Muscle of leg (tissue), 16 donors: Measurements from ENCODE around the gene TAS2R20. TPM values are rescaled to one million over a fixed set of nuclear protein-coding genes. Genes with fewer than 3 reads are reported as not detected.
"Not testable (repeated sequence)": the region's sequence is repeated elsewhere in the genome, so short reads cannot be mapped to it uniquely, and the experiment has no call there.

Experiments
- DNase-seq: peaks from one replicate; pipeline ENCODE4 v3.0.0; 2013
- H3K27ac ChIP-seq: one replicate; pipeline ENCODE4 v1.5.1; 2013; ENCODE audit warnings: mild to moderate bottlenecking, low read length, control low read depth
- H3K27me3 ChIP-seq: one replicate; pipeline ENCODE4 v1.6.1; 2013; ENCODE audit warnings: low read length; ENCODE audit not compliant: control insufficient read depth, insufficient read depth
- H3K36me3 ChIP-seq: one replicate; pipeline ENCODE4 v1.6.1; 2013; ENCODE audit warnings: low read length; ENCODE audit not compliant: control insufficient read depth, insufficient read depth
- H3K4me1 ChIP-seq: one replicate; pipeline ENCODE4 v1.6.1; 2013; ENCODE audit warnings: low read length; ENCODE audit not compliant: control insufficient read depth, insufficient read depth
- H3K4me3 ChIP-seq: one replicate; pipeline ENCODE4 v1.5.1; 2013; ENCODE audit warnings: low read length, control low read depth
- H3K9me3 ChIP-seq: replicated peaks from 2 replicates; pipeline ENCODE4 v1.6.1; 2013; ENCODE audit warnings: low read depth, low read length; ENCODE audit not compliant: control insufficient read depth
- WGBS: methylation state at CpG from one replicate; pipeline ENCODE4 v1.1.5; 2013; ENCODE audit warnings: missing lambda C conversion rate; ENCODE audit not compliant: insufficient coverage; 5-methylcytosine and 5-hydroxymethylcytosine counted together
- long read RNA-seq, 11 donors: transcript quantifications; one replicate each; lab custom pipeline, GENCODE V29; 2026
- polyA plus RNA-seq, 8 donors: library from polyadenylated mRNA; unstranded; fragments of 120-200 nt; gene quantifications; one replicate each; pipeline versions ENCODE4 v1.2.1 to v1.2.3, GENCODE V29; 2013; ENCODE audit warnings: inconsistent platforms in 1 of 8, low replicate concordance in 1 of 8; ENCODE audit not compliant: insufficient read length in 8 of 8, insufficient read depth in 1 of 8
- total RNA-seq: library from RNA; stranded (reverse); fragments of 120-200 nt; gene quantifications from one replicate; pipeline ENCODE4 v1.2.4, GENCODE V29; 2013

The TAS2R20 gene, protein sequence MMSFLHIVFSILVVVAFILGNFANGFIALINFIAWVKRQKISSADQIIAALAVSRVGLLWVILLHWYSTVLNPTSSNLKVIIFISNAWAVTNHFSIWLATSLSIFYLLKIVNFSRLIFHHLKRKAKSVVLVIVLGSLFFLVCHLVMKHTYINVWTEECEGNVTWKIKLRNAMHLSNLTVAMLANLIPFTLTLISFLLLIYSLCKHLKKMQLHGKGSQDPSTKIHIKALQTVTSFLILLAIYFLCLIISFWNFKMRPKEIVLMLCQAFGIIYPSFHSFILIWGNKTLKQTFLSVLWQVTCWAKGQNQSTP
- total RNA-seq, result 2.5 TPM
- 1 to 10 TPM in 3 of 8 donors, under 1 TPM in 5; 0.51 to 2.5 (median 0.91) TPM for polyA plus RNA-seq
- long read RNA-seq, donor 1, result 0 reads
- long read RNA-seq, donor 2, result 0 reads
- long read RNA-seq, donor 3, result 0 reads
- long read RNA-seq, donor 4, partial matches to known transcripts, result 0 of 1 reads
- long read RNA-seq, donor 4, other reads (novel, unspliced or antisense), result 0 of 1 reads
- long read RNA-seq, donor 5, result 0 reads
- long read RNA-seq, donor 6, partial matches to known transcripts, result 0 of 1 reads
- long read RNA-seq, donor 6, other reads (novel, unspliced or antisense), result 0 of 1 reads
- long read RNA-seq, donor 7, result 0 reads
- long read RNA-seq, donor 8, result 0 reads
- long read RNA-seq, donor 9, partial matches to known transcripts, result 0 of 1 reads
- long read RNA-seq, donor 9, other reads (novel, unspliced or antisense), result 0 of 1 reads
- long read RNA-seq, donor 10, partial matches to known transcripts, result 0 of 1 reads
- long read RNA-seq, donor 10, other reads (novel, unspliced or antisense), result 0 of 1 reads
- long read RNA-seq, donor 11, partial matches to known transcripts, result 0 of 2 reads
- long read RNA-seq, donor 11, other reads (novel, unspliced or antisense), result 0 of 2 reads

DNA sequence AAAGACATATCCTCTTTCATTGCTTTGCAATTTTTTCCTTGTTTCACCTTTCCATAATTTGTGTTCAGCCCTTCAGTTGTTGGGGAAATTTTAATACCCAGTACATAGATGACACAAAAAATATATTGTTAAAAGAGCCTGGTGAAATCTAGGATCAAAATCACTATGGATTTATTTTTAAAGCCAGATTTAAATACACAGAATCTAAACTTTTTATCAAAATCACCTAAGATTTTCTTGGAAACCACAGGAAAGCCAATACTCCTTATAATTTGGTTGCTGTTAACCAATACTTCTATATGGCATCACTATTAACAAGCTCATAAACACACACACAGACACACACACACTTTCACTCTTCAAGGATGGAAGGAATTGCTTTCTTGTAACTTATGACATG is at the start of gene TAS2R20:
Gene TAS2R20, minus strand, starts transcription at position 101 of the 400 bp plus-strand sequence. CDS start 429 bp downstream, outside the sequence.
- Histone ChIP-seq H3K9me3 (peaks cover 5% of the 10 kb centered on the region), H3K4me3 (no peak within 1 kb of the TSS), H3K36me3 (peaks cover 8% of the 10 kb centered on the region), H3K4me1 (no peaks in the 10 kb centered on the region), H3K27ac (no peak within 1 kb of the TSS), H3K27me3 (no peaks in the 10 kb centered on the region)
- DNase-seq, result no peak

DNA sequence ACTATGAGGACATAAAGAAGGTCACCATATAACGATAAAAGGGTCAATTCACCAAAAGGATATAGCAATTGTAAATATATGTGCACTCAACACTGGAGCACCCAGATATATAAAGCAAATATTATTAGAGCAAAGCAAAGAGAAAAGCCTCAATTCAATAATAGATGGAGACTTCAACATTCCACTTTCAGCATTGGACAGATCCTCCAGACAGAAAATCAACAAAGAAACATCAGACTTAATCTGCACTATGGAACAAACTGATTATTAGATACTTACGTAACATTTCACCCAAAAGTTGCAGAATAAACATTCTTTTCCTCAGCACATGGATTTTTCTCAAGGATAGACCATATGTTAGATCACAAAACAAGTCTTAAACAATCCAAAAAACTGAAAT is 43.3 kb upstream of the TAS2R20 start:
- H3K4me1 ChIP-seq, result not testable (repeated sequence)
- WGBS, result 71% methylated on average over 1 of the region's 2 CpGs

DNA sequence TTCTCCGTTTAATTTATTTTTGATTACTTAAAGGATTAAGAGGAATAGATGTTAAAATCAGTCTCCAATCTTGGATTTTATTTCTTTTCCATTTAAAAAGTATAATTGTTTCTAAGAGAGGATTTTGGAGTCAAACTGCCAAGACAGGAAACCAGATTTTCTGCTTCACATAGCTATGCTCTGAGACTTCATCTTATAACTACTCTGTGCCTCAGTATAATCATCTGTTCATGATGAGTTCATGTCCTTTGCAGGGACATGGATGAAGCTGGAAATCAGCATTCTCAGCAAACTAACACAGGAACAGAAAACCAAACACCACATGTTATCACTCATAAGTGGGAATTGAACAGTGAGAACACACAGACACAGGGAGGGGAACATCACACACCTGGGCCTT is 42.1 kb upstream of the TAS2R20 start:
- Histone ChIP-seq H3K9me3 (peaks cover 2% of the 10 kb centered on the region), H3K36me3 (no peaks in the 10 kb centered on the region), H3K27ac (no peak overlapping the region), H3K4me3 (no peak overlapping the region), H3K4me1 (no peaks in the 10 kb centered on the region), H3K27me3 (no peaks in the 10 kb centered on the region)
- no CpG with 5 or more reads among the region's 1 CpG for WGBS
- no peak for DNase-seq

More for the DNA sequence above, 43.3 kb upstream of the TAS2R20 start:
- not testable (repeated sequence) for DNase-seq, H3K36me3 ChIP-seq, H3K27ac ChIP-seq, H3K4me3 ChIP-seq, H3K9me3 ChIP-seq, H3K27me3 ChIP-seq

DNA sequence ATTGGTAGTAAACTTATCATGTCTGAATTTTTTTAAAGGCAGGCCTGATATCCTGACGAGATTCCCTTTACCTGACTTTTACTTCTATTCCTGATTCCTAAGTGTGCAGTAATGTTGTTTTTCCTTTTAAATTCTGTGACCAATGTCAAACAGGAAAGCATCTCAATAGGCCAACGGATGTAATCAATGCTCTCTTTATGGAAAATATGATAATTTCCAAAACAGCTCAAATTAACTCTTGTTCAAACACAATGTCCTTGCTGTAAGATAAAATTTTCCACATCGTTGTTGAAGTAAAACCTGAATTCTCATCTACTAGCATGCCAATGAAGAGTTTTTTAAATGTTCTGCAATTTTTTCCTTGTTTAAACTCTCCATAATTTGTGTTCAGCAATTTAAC is 41.1 kb upstream of the TAS2R20 start:
- no peaks in the 10 kb centered on the region for H3K4me1 ChIP-seq
- H3K4me3 ChIP-seq, result no peak overlapping the region
- H3K27me3 ChIP-seq, result no peaks in the 10 kb centered on the region
- H3K9me3 ChIP-seq, result peaks cover 2% of the 10 kb centered on the region
- no peak for DNase-seq
- no peak overlapping the region for H3K27ac ChIP-seq
- H3K36me3 ChIP-seq, result no peaks in the 10 kb centered on the region
- WGBS, result no CpG with 5 or more reads among the region's 3 CpGs

DNA sequence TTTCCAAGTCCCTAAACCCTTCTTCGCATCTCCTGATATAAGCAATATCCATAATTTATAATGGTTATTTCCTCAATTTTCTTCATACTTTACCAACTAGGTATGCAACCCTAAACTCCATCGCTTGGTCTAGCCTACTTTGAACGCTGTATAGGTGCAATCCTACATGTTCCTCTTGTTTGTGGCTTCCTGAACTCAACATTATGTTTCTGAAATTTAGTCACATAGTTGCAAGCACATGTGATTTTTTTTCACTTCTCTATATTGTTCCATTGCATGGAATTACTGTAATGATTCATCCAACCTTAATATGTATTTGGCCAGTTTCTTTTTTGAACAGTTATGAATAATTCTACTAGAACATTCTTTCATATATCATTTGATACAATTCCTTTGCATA is 35.9 kb upstream of the TAS2R20 start:
- no CpG with 5 or more reads among the region's 3 CpGs for WGBS
- H3K27ac ChIP-seq, H3K36me3 ChIP-seq, H3K4me1 ChIP-seq, H3K4me3 ChIP-seq, H3K27me3 ChIP-seq, DNase-seq, H3K9me3 ChIP-seq: not testable (repeated sequence)

DNA sequence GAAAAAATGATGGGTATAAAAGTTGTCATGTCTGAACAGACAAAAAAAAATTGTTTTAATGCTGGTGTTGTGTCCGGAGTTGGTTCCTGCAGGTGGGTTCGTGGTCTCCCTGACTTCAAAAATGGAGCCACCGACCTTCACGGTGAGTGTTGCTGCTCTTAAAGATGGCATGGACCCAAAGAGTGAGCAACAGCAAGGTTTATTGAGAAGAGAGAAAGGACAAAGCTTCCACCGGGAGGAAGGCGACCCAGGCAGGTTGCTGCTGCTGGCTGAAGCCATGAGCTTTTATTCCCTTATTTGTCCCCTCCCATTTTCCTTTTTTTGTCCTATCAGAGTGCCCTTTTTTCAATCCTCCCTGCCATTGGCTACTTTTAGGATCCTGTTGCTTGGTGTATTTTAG is 33.2 kb upstream of the TAS2R20 start, which contains the start of gene TAS2R31:
Gene TAS2R31, minus strand, starts transcription at position 101 of the 400 bp plus-strand sequence. Its CDS starts 72 bp downstream, at position 29.
- Histone ChIP-seq H3K4me3 (no peak within 1 kb of the TSS), H3K9me3 (no peaks in the 10 kb centered on the region), H3K27me3 (no peaks in the 10 kb centered on the region), H3K27ac (no peak within 1 kb of the TSS), H3K4me1 (no peaks in the 10 kb centered on the region), H3K36me3 (no peaks in the 10 kb centered on the region)
- WGBS, result 98% methylated on average over 4 of the region's 6 CpGs
- no peak for DNase-seq

DNA sequence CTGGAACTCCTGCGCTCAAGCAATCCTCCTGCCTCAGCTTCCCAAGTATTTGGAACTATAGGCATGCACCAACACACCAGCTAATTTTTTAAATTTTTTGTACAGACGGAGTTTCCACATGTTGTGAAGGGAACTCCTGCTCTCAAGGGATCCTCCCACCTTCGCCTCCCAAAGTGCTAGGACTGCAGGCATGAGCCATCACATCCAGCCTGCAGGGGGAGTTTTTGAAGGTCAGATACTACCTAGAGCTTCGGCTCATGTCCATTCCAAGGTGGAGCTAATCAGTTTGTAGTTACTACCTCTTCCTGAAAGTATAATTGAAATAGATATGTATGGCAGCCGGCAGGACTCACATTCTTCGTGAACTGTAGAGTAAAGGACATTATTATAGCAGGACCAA is 28.0 kb upstream of the TAS2R20 start:
- H3K9me3 ChIP-seq, result peaks cover 2% of the 10 kb centered on the region
- no CpG with 5 or more reads among the region's 6 CpGs for WGBS
- H3K4me3 ChIP-seq, result no peak overlapping the region
- H3K27ac ChIP-seq, result no peak overlapping the region
- H3K4me1 ChIP-seq, result no peaks in the 10 kb centered on the region
- H3K27me3 ChIP-seq, result no peaks in the 10 kb centered on the region
- H3K36me3 ChIP-seq, result peaks cover 2% of the 10 kb centered on the region
- no peak for DNase-seq

DNA sequence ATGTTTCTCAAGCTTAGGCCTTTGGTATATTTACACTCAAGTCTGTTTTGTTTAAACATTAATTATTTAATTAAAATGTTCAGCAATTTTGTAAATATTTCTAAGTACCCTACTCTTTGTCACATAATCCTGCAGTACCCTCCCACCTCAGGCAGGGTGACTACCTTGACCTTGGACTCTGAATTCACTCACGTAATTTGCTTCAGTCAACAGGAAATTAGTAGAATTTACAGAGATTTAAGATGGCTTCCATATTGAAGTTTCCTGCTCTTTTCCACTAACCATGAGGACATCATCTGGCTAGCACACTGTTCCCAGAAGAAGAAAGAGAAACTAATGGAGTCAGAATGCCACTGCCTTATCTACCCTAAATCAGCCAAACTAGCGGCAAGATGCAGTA is 25.3 kb upstream of the TAS2R20 start:
- H3K27ac ChIP-seq, result no peak overlapping the region
- peaks cover 2% of the 10 kb centered on the region for H3K9me3 ChIP-seq
- H3K36me3 ChIP-seq, result peaks cover 2% of the 10 kb centered on the region
- no peak overlapping the region for H3K4me3 ChIP-seq
- no peaks in the 10 kb centered on the region for H3K27me3 ChIP-seq
- no peak for DNase-seq
- no peaks in the 10 kb centered on the region for H3K4me1 ChIP-seq
- no CpG with 5 or more reads among the region's 2 CpGs for WGBS

DNA sequence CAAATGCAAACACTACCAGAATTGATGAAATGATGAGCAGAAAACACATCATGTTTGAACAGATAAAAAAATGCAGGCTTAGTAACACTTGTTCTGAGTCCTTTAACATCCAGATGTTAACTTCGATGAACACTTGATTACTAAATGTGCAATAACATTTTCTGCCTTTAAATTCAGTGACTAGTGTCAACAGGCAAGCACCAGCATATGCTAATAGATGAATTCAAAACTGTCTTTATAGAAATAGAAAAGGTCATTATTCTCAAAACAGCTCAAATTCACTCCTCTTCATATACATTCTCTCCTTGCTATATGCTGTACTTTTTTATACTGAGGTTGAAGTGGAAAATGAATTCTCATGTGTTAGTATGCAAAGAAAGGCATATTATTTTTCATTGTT is 24.4 kb upstream of the TAS2R20 start, which contains the start of gene TAS2R19:
Gene TAS2R19, minus strand, starts transcription at position 101 of the 400 bp plus-strand sequence. Its CDS starts 49 bp downstream, at position 52.
- H3K27ac ChIP-seq, result no peak within 1 kb of the TSS
- peaks cover 2% of the 10 kb centered on the region for H3K9me3 ChIP-seq
- no peak within 1 kb of the TSS for H3K4me3 ChIP-seq
- H3K4me1 ChIP-seq, result no peaks in the 10 kb centered on the region
- no peaks in the 10 kb centered on the region for H3K27me3 ChIP-seq
- no CpG with 5 or more reads among the region's 1 CpG for WGBS
- no peak for DNase-seq
- H3K36me3 ChIP-seq, result peaks cover 2% of the 10 kb centered on the region

DNA sequence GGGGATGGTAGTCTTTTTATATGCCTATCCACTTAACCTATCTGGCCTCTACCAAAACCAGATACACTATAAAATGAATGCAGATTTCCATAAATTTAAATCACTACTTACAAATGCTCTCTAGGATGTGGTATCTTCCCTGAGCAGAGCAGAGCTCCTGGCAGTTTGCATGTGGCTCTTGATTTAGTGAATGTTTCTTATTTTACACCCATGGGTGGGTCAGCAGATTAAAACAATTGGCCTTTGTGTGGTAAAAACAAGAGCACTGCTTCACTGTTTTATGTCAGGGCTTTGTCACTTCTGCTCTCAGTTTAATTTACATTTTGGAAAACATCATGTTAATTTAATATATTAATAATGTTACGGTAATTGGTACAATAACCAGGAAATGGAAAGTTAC is 18.8 kb upstream of the TAS2R20 start:
- no peaks in the 10 kb centered on the region for H3K9me3 ChIP-seq
- H3K27me3 ChIP-seq, result no peaks in the 10 kb centered on the region
- no CpG with 5 or more reads among the region's 1 CpG for WGBS
- H3K27ac ChIP-seq, result no peak overlapping the region
- peaks cover 8% of the 10 kb centered on the region for H3K36me3 ChIP-seq
- no peak for DNase-seq
- no peaks in the 10 kb centered on the region for H3K4me1 ChIP-seq
- H3K4me3 ChIP-seq, result no peak overlapping the region
